ENCODE data around the gene ITGBL1.
"Not testable (repeated sequence)": the region's sequence is repeated elsewhere in the genome, so short reads cannot be mapped to it uniquely, and the experiment has no call there.

Gene ITGBL1

DNA sequence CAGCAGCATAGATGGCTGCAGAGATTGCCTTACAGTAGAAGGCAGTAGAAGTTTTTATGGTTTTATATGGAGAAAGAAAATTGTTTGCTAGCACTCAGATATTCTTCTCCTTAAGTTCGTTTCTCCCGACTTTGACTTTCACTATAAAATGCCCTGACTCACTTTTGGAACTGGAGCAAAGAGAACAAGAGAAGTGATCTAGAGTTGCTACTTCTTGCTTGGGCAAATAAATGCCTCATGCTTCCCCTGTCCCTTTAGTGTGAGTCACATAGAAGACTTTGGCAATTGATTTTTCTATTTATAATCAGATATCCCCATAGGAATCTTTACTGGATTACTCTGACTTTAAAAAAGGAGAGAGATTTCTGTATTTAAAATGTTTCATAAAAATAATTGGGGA, 46.9 kb downstream of the ITGBL1 start:
- H3K4me3 ChIP-seq (ENCODE audit: low read depth, low read length), result no peak overlapping the region

DNA sequence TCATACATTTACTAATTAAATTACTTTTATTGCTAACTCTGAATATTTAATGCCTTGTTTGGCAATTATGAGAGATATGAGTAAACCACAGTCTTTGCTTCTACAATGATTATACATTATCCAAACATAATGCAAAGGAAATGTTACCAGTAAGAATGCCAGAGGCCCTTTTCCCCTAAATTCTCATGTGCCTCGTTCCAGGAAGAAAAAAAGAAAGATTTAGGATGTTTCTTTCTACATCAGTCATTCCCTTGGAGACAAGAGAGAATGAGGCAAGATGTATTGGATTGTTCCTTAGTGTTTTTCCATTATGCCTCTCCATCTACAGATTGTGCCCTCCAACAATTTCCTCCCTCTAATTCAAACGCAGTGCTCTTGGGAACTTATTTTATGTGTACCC, 50.1 kb downstream of the ITGBL1 start:
- H3K4me3 ChIP-seq (ENCODE audit: low read depth, low read length), result no peak overlapping the region

DNA sequence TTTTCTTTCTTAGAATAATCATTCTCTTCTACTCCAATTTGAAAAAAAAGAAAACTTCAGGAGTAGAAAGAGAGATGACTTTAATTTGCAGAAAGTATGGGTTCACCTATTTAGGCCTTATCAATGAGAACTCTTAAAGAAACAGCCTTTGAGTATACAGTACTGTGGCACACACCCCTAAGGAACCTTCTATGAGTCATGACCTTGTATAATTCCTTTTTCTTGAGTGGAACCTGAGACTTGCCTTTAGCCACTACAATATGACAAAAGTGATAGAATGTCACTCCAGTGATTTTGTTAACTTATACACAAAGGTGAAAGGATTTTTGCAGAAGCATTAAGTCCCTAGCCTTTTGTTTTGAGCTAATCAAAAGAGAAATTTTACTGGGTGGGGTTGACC, 58.7 kb downstream of the ITGBL1 start:
- H3K4me3 ChIP-seq (ENCODE audit: low read depth, low read length), result no peak overlapping the region

DNA sequence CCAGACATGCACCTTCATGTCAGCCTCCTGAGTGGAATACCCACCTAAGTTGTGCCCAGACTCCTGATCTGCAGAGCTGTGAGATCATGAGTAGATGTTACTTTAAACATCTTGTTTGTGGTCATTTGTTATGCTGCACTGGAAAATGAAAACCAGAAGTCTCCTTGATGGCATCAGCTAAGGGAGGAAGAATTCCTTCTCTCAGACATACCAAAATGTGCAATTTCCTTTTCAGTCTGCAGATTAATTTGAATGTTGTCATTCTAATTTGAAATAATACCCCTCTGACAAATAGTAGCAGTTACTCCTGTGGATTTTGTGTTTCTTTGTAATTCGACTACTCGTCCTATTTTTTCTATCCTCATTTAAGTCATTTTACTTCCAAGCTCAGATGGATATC, 59.3 kb downstream of the ITGBL1 start:
- no peak overlapping the region for H3K4me3 ChIP-seq (ENCODE audit: low read depth, low read length)

DNA sequence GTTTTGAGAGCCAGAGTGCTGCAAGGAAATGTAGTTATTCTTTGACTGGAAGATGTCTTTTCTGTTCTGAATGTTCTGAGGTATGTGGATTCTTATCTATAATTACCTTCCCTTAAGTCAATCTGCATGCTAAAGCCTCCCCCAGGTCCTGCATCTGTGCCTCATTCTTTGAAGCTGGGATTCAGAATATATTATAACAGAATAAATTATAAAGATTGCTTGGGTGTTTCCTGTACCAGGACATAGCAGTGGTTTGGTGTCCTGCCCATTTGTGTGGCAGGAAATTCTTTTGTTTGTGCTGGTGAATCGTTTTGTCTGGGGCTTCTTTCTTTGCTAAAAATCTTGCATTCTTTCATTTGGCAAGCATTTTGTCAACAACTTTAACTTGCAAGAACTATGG, 60.2 kb downstream of the ITGBL1 start:
- H3K4me3 ChIP-seq (ENCODE audit: low read depth, low read length), result no peak overlapping the region

DNA sequence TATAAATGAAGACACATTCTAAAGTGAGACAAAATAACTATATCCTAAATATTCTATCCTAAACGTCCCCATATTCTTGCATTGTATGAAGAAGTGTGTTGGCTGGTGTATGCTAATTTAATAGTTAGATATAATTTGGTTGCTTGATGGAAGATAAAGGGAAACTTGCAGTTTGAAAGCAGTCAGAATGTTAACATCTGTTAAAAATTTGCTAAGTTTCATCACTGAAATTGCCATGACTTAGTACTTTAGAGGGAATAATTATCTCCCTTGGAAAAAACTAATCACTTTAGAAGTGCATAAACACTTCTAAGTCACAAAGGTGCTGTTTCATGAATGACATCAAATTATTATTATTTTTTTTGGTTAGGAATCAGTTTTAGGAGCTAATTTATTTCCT, 61.6 kb downstream of the ITGBL1 start:
- no peak overlapping the region for H3K4me3 ChIP-seq (ENCODE audit: low read depth, low read length)

DNA sequence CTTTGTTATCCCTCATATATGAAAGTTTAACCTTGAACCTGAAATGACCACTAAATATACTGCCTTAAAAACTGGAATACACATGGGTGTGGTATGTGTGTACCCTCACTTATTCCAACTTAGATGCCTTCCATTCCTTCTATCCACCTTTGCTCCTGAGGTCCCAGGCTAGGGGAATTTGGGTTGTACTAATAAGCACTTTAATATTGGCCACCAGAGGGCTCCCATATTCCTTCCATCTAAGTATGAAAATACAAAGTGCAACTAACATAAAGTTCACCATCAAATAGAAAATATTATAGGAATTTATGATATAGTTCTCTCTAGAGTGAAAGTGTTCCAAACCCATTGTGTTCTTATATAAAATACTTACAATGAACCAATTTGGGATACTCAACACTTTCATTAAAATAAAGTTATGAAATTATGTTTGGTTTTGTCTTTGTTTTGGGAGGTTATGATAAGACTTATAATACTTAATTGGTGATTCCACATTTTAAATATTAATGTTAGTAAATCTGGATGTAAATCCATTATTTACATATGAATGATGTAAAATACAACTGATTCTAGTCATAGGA, 62.3 kb downstream of the ITGBL1 start:
- no peak overlapping the region for H3K4me3 ChIP-seq (ENCODE audit: low read depth, low read length)

DNA sequence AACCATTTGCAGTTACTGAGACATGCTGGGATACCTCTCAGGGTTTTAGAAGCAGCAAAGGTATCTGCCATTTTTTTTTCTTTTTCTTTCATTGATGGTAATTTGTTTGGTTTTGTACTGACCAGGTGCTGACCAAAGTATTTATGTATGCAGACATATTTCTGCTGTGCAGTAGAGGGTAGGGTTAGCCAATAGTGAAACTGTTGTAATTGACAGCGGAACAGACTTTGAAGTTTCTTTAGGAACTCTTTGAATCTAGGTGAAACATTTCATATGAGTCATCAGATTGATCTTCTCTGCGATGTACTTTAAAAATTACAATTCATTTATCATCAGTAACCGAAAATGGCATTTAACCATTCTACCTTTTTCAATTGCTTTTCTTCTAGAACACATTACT, 63.0 kb downstream of the ITGBL1 start:
- no peak overlapping the region for H3K4me3 ChIP-seq (ENCODE audit: low read depth, low read length)

DNA sequence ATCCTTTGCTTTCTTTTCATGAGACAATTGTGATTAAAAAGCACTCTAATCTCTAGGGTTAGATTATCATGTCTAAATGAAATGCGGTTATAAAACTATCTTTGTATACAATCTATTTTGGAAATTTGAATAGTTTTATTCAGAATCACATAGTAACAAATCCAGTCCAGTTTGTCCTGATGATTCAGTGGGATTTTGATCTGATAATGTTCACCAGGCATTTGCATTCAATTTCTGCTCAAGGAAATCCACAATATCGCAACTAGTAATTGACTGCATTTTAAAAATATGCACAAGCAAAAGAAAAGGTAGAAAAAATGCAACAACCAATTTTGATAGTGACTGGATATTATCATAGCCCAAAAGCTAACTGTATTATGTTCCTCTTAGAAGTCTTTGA, 63.8 kb downstream of the ITGBL1 start:
- no peak overlapping the region for H3K4me3 ChIP-seq (ENCODE audit: low read depth, low read length)

DNA sequence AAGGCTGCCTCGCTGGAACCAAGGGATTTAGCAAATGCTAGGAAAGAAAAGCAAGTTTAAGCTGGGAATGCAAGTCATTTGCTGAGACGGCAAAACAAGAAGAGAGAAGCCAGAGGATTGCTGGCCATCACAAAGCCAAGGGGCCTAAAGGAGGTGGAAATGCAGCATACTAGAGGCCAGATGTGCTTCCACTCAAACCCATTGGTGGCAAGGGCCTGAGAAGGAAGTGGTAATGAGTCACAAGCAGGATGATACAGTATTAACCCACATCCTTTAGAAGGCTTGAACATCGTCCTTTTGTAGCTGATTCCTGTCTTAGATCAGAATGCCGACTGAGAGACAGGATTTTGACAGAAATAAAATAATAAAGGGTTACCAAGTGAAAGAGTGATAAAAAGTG, 68.2 kb downstream of the ITGBL1 start:
- H3K4me3 ChIP-seq (ENCODE audit: low read depth, low read length), result no peak overlapping the region

DNA sequence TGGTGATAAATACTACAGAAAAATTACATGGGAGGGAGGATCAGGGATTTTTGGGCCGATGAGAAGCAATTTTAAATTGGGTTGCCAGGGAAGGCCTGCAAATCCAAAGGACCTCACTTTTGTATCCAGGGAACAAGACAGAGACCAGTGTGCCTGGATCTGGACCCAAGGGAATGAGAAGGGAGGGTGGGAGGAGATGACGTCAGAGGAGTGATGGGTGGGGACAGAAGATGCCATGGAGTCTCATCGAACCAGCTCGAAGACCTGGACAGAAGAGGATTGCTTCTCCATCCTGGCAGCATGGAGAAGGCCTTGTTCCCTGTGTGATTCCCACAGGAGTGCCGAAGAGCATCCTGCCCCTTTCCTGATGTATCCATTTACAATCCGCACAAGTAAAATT, 68.9 kb downstream of the ITGBL1 start:
- no peak overlapping the region for H3K4me3 ChIP-seq (ENCODE audit: low read depth, low read length)

DNA sequence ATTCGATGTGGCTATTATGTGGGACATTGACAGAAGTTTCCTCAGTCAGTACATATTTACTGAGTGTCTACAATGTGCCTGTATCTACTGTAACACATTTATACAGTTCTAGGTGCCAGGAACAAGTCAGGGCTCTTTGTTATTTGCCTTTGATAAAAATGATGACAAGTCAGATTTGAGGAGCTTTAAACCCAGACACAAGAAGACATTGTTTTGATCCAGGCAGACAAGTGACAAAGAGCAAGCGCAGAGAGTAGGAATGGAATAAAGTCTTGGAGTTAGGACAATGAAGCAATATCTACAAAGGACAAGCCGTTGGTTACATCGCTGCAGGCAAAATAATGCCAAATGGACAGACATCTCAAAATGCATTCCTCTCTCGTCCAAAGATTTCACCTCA, 70.1 kb downstream of the ITGBL1 start:
- H3K4me3 ChIP-seq (ENCODE audit: low read depth, low read length), result no peak overlapping the region

DNA sequence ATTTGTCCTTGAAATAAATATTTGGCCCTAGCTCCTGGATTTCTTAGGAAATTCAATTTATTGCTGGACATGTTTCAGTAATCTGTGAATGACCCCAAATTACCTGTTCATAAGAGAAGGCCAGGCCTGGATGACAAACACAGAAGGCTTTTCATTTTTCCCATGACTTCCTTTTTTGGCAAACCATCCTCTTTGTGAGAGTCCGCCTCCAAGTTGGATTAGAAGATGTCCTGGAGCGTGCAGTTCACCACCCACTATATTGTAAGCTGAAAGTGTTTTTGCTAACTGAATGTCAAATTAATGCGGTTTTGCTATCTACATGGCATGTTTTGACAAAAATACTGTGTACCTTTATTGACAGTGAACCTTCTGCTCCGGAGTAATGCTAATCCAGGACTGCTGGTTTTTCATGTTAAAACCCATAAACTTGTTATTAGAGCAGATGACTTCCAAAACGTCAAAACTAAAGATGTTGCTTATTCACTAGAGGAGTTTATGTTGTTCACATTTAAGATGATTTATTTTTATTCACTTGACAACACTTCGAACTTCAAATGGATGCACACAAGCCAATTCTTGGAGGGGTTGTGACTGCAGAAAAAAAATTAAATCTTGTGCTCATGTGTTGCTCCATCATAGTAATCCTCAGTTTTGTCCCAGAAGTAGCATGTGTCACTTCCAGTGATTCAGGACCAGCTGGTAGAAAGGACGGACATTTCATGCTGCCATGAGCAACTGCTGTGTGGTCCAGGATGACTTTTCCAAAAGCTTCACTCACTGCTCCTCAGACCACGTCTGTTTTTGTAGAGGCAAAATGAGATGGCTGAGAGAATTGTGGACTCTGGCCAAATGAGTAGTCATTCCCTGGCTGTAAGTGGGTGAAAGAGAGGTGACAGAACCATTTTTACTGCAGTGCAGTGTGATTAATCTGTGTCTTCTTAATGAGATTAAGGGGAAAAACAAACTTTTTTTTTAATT, 71.0 kb downstream of the ITGBL1 start:
- H3K4me3 ChIP-seq (ENCODE audit: low read depth, low read length), result no peak overlapping the region

DNA sequence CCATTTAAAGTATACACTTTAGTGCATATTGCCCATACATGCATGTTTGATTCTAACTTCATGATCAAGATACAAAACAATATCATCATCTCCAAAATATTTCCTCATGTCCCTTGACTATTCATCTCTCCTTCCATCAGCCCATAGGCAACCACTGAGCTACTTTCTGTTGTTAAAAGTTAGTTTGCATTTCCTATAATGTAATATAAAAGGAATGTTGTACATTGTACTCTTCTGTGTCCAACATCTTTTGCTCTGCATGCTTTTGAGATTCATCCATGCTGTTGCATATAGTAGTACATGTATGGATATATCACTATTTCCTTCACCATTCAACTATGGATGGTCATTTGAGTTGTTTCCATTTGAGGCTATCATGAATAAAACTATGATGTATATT, 74.7 kb downstream of the ITGBL1 start:
- no peak overlapping the region for H3K4me3 ChIP-seq (ENCODE audit: low read depth, low read length)

DNA sequence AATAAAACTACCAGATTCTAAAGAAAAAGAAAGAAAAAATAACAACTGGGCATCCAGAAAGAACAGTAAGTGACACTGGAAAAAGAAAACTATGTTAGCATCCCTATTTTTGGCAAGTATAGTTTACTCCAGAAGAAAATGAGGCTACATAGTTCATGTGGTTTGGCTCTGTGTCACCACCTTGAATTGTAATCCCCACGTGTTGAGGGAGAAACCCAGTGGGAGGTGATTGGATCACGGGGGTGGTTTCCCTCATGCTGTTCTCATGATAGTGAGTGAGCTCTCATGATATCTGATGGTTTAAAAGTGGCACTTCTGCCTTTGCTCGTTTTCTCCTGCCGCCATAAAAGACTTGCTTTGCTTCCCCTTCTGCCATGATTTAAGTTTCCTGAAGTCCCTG, 76.9 kb downstream of the ITGBL1 start:
- H3K4me3 ChIP-seq (ENCODE audit: low read depth, low read length), result no peak overlapping the region

DNA sequence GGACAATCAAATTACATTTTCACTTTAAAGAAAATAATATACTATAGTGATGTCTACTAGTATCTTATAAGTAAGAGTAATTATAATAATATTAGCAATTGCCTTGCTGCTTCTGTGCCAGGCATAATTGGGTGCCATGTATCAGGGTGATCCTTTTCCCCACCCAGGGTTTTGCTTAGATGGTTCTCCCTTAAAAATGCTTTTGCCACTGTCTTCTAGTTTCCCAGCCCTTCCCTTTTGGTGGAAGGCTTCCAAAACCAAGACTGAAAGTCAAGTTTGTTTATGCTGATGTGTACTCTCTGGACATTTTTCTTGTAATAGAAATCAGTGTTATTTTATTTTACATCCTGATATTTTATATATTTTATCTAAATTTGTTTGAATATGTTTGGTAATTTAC, 77.8 kb downstream of the ITGBL1 start:
- no peak overlapping the region for H3K4me3 ChIP-seq (ENCODE audit: low read depth, low read length)

DNA sequence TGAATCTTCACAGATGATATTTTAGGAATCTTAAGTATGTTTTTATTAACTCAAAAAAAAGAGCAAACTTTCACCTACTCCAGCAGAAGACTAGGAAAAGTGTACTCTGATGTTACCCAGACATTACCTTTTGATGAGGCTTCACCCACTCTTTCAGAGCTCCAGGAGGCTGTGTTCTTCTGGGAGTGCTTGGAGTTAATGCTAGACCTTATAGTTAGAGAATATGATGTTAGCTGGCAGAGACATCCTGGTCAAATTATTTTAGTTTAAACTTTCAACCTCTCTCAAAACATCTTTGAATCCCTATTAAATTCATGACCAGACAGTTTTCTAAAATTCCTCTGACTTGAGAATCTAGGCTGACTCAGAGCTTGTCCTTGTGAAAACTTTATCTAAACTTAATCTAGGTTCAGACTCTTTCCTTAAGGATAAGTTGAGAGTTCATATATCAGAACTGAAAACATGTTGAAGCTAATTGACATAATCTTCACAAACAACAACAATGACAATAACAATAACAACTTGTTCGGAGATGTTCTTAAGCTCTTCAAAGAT, 82.8 kb downstream of the ITGBL1 start:
- H3K4me3 ChIP-seq (ENCODE audit: low read depth, low read length), result no peak overlapping the region

DNA sequence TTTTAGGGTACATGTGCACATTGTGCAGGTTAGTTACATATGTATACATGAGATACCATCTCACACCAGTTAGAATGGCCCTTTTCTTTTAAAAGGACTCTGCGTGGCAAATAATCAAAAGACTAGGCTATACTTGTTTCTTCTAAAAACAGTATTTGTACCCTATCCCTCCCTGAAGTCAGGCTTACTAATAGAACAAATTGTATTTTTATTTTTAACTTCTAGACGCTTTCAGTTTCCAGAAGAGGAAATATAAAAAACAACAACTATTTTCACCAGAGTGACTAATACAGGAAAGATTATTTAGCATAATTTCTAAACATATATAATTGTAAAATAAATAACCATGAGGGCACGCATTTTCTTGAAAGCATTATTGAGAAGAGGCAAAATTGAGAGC, 83.6 kb downstream of the ITGBL1 start:
- H3K4me3 ChIP-seq (ENCODE audit: low read depth, low read length), result no peak overlapping the region

DNA sequence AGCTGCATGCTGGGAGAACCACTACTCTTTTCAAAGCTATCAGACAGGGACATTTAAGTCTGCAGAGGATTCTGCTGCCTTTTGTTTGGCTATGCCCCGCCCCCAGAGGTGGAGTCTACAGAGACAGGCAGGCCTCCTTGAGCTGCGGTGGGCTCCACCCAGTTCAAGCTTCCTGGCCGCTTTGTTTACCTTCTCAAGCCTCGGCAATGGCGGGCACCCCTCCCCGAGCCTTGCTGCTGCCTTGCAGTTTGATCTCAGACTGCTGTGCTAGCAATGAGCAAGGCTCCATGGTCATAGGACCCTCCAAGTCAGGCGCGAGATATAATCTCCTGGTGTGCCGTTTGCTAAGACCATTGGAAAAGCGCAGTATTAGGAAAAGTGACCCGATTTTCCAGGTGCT, 92.1 kb downstream of the ITGBL1 start:
- H3K4me3 ChIP-seq (ENCODE audit: low read depth, low read length), result not testable (repeated sequence)

DNA sequence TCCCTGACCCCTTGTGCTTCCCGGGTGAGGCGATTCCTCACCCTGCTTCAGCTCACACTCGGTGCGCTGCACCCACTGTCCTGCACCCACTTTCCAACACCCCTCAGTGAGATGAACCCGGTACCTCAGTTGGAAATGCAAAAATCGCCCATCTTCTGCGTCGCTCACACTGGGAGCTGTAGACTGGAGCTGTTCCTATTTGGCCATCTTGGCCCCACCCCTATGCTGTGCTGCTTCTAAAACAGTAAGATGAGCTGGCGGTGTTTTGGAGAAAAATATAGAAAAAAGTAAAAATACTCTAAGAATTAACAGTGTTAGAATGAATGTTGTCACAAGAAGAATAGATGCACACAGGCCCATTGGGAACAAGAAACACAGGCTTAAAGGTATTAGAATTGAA, 92.5 kb downstream of the ITGBL1 start:
- no peak overlapping the region for H3K4me3 ChIP-seq (ENCODE audit: low read depth, low read length)

DNA sequence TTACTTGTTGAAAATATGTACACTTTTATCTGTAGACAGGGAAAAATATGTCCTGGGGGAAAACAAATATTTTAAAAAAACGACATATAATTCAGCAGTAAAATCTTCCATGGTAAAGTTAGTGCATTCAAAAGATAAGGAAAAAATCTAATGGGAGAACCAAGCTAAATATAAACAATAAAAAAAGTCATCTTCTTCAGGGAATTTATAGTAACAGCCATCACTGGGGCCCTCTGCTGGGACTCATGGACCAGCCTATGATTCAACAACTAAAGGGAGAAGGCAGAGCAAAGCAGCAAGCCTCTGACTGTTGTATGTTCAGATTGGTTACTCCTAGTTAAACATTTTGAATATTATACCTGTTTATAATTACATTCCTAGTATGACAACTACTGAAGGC, 93.0 kb downstream of the ITGBL1 start:
- no peak overlapping the region for H3K4me3 ChIP-seq (ENCODE audit: low read depth, low read length)

DNA sequence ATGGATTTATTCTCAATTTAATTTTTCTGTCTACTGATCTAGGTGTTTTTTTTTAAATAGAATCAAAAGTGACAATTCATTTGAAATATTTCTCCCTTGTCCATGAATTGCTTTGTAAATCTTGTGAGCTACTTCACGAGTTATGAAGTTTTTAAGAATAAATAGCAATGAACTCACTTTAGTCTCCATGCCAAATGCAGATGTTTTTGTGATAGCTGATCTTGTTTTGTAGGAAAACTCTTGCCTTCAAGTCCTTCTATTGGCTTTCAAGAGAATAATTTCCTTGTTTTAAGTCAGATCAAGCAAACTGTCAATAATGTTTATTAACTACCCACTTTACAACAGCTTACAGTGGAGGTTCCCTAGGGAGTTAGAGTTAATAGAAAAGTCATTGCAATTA, 99.8 kb downstream of the ITGBL1 start:
- H3K4me3 ChIP-seq (ENCODE audit: low read depth, low read length), result no peak overlapping the region

All from iPS-11a (cell line).